Chondrocyte (in vitro differentiated cells): ENCODE measurements around the gene TCP11. TPM values are rescaled to one million over a fixed set of nuclear protein-coding genes. Genes with fewer than 3 reads are reported as not detected.

Source experiments
- DNase-seq: peaks from one replicate; pipeline ENCODE4 v3.0.0; 2021; ENCODE audit warnings: mixed read lengths, low spot score
- H3K27ac Mint-ChIP-seq: one replicate; pipeline ENCODE4 v1.8.0; 2021; ENCODE audit warnings: mild to moderate bottlenecking, moderate library complexity, mixed read lengths; ENCODE audit not compliant: unreplicated experiment
- H3K27me3 Mint-ChIP-seq: 2 replicates; pipeline ENCODE4 v1.8.0; 2021; ENCODE audit warnings: low read depth, mixed read lengths
- H3K36me3 Mint-ChIP-seq: 2 replicates; pipeline ENCODE4 v1.8.0; 2021; ENCODE audit warnings: low read depth, mixed read lengths
- H3K4me1 Mint-ChIP-seq: 2 replicates; pipeline ENCODE4 v1.8.0; 2021; ENCODE audit warnings: low read depth, mild to moderate bottlenecking, mixed read lengths
- H3K4me3 Mint-ChIP-seq: one replicate; pipeline ENCODE4 v1.8.0; 2021; ENCODE audit warnings: mild to moderate bottlenecking, moderate library complexity, mixed read lengths; ENCODE audit not compliant: unreplicated experiment
- H3K9me3 Mint-ChIP-seq: 2 replicates; pipeline ENCODE4 v1.8.0; 2021; ENCODE audit warnings: low read depth, mixed read lengths
- total RNA-seq: library from RNA; stranded (reverse); gene quantifications from 3 replicates; pipeline ENCODE4 v1.2.1, GENCODE V29; 2021
- TF ChIP-seq, protein P1 (sequence below): fragments of 200-600 bp; sonication (generic); IDR thresholded peaks from 2 replicates; pipeline ENCODE4 v1.5.0; 2021; ENCODE audit warnings: antibody characterized with exemption, mild to moderate bottlenecking, moderate library complexity

TCP11 gene
- total RNA-seq, 1 donor from 2014 or later = not detected

- no peak overlapping the region for H3K27ac Mint-ChIP-seq
- H3K4me1 Mint-ChIP-seq = peaks cover 30% of the 10 kb centered on the region
- peaks cover 1% of the 10 kb centered on the region for H3K36me3 Mint-ChIP-seq
- TF ChIP-seq, protein P1, sequence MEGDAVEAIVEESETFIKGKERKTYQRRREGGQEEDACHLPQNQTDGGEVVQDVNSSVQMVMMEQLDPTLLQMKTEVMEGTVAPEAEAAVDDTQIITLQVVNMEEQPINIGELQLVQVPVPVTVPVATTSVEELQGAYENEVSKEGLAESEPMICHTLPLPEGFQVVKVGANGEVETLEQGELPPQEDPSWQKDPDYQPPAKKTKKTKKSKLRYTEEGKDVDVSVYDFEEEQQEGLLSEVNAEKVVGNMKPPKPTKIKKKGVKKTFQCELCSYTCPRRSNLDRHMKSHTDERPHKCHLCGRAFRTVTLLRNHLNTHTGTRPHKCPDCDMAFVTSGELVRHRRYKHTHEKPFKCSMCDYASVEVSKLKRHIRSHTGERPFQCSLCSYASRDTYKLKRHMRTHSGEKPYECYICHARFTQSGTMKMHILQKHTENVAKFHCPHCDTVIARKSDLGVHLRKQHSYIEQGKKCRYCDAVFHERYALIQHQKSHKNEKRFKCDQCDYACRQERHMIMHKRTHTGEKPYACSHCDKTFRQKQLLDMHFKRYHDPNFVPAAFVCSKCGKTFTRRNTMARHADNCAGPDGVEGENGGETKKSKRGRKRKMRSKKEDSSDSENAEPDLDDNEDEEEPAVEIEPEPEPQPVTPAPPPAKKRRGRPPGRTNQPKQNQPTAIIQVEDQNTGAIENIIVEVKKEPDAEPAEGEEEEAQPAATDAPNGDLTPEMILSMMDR = no peak
- no peaks in the 10 kb centered on the region for H3K27me3 Mint-ChIP-seq
- H3K9me3 Mint-ChIP-seq = no peaks in the 10 kb centered on the region
- no peak overlapping the region for H3K4me3 Mint-ChIP-seq
- DNase-seq = no peak
Observed at GRCh38 chr6:35166520-35166919, 25.4 kb upstream of the TCP11 start.

DNA sequence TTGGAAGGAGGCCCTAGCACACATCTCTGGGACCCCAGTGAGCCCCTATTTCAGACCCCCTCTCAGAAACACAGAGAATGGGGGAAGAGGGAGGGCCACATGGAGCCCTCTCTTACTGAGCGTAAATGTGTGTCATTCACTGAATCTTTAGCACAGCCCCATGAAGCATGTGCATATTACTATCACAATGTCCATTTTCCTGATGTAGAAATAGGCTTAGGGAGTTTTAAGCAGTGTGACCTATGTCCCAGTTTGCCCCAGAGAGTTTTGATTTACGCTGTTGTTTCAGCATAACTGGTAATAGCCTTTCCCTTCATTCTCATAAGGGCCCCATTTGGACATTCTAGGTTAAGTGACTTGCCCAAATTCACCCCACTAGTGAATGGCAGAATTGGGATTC lies 25.0 kb upstream of the TCP11 start:
- DNase-seq = no peak
- Mint-ChIP-seq H3K4me3 (no peak overlapping the region), H3K27me3 (no peaks in the 10 kb centered on the region), H3K27ac (no peak overlapping the region), H3K4me1 (peaks cover 33% of the 10 kb centered on the region), H3K9me3 (no peaks in the 10 kb centered on the region), H3K36me3 (peaks cover 1% of the 10 kb centered on the region)
- TF ChIP-seq, protein P1 = no peak

DNA sequence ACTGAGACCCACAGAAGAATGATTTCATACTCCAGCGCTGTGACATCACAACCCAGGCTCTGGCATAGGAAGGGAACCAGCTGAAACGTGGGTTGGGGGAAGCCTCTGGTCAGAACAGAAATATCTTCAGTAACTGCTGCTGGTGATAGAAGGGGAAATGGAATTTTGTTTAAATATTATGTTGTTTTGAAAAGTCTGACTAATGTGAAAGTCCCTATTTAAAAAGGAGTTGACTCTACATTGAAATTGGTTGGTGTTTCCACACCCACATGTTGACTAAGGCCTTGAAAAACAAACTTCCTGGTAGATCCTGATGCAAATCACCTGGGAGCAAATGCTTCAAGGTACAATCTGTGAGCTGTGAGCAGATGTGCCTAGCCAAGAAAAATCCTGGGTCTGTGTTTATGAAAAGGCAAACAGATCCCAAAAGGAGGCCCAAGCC lies 24.5 kb upstream of the TCP11 start:
- Mint-ChIP-seq H3K36me3 (peaks cover 1% of the 10 kb centered on the region), H3K27me3 (no peaks in the 10 kb centered on the region), H3K9me3 (no peaks in the 10 kb centered on the region), H3K27ac (peak overlapping the region; percentile 71), H3K4me1 (peaks cover 33% of the 10 kb centered on the region), H3K4me3 (no peak overlapping the region)
- DNase-seq = no peak
- TF ChIP-seq, protein P1 = no peak

DNA sequence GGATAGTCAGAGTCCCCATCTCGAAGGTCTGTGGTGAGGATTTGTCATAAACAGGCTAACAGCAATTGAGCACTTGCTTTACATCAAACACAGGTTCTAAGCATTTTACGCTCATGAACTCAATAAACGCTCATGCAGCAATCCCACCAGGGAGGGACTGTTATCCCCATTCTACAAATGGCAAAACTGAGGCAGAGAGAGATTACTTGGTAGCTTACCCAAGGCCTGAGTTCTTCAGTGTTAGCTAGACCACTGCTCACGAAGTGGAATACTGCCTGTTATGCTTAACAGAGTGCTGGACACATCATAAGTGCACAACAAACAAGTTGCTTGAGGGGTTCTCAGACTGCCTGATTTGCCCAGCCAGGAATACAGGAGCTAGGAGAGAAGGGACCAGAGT lies 23.7 kb upstream of the TCP11 start:
- Mint-ChIP-seq H3K4me1 (peaks cover 26% of the 10 kb centered on the region), H3K27me3 (no peaks in the 10 kb centered on the region), H3K27ac (no peak overlapping the region), H3K4me3 (no peak overlapping the region), H3K9me3 (no peaks in the 10 kb centered on the region), H3K36me3 (peaks cover 1% of the 10 kb centered on the region)
- no peak for DNase-seq
- TF ChIP-seq, protein P1 = no peak

- Mint-ChIP-seq H3K36me3 (peaks cover 1% of the 10 kb centered on the region), H3K4me3 (no peak overlapping the region), H3K4me1 (peaks cover 24% of the 10 kb centered on the region), H3K27me3 (no peaks in the 10 kb centered on the region), H3K27ac (no peak overlapping the region), H3K9me3 (no peaks in the 10 kb centered on the region)
- DNase-seq = no peak
- TF ChIP-seq, protein P1 = no peak
Observed at GRCh38 chr6:35164277-35164676, 23.1 kb upstream of the TCP11 start.
